GM12878 (cell line): ENCODE results near the gene SDCCAG8. TPM values are rescaled to one million over a fixed set of nuclear protein-coding genes. Genes with fewer than 3 reads are reported as not detected.

ENCODE experiments used
- ATAC-seq: fragments of 200-7000 bp; cut with Tn5 transposase; 3 replicates; pipeline ENCODE4 v1.9.1; 2020; ENCODE audit warnings: mild to moderate bottlenecking, moderate library complexity
- BruUV-seq: library from RNA; stranded (reverse); fragments of 400-500 nt; replicated peaks from 2 replicates; lab custom pipeline; 2021; lab: Mats Ljungman, UMichigan
- CTCF ChIA-PET: fragments of 300-600 bp; sonication (Branson Sonifier 250); formaldehyde crosslinking; extraction: SDS; loops from one replicate; lab custom pipeline; 2021; ENCODE audit warnings: inconsistent platforms; lab: Yijun Ruan, JAX
- POLR2A ChIA-PET: fragments of 350-600 bp; formaldehyde crosslinking; extraction: SDS; loops from one replicate; lab custom pipeline; 2021; ENCODE audit warnings: inconsistent platforms; lab: Charles Lee
- RAD21 ChIA-PET: fragments of 300-600 bp; sonication (Branson Sonifier 250); formaldehyde crosslinking; loops from one replicate; lab custom pipeline; 2023; ENCODE audit warnings: antibody characterized with exemption; ENCODE audit not compliant: unreplicated experiment; lab: Charles Lee
- SMC1A ChIA-PET: fragments of 300-600 bp; sonication (Branson Sonifier 250); formaldehyde crosslinking; loops from one replicate; lab custom pipeline; 2023; ENCODE audit not compliant: unreplicated experiment, uncharacterized antibody; lab: Charles Lee
- DNase-seq: peaks from one replicate; pipeline ENCODE4 v3.0.0-alpha.2; 2011; ENCODE audit warnings: low read depth, low spot score
- FAIRE-seq: peaks from 3 replicates; lab custom pipeline; 2011; peaks lifted over from hg19 to GRCh38; lab: Jason Lieb, UNC
- H2AFZ ChIP-seq: 2 replicates; pipeline ENCODE4 v1.6.0; 2011; ENCODE audit warnings: low read depth, low read length, control low read depth; ENCODE audit not compliant: control insufficient read depth
- H3K27ac ChIP-seq: 2 replicates; pipeline ENCODE4 v1.5.1; 2011; ENCODE audit warnings: control low read depth; ENCODE audit not compliant: control insufficient read depth, insufficient read depth
- H3K27me3 ChIP-seq, 2 experiments: replicated peaks in 1 of 2; 2 replicates each; pipeline versions ENCODE4 v1.6.0 to v1.6.1; 2011; ENCODE audit warnings: low read length in 1 of 2; ENCODE audit not compliant: control insufficient read depth in 2 of 2, insufficient read depth in 2 of 2
- H3K36me3 ChIP-seq, 2 experiments: 2 replicates each; pipeline ENCODE4 v1.5.1; 2011; ENCODE audit warnings: low read length in 1 of 2; ENCODE audit not compliant: control insufficient read depth in 2 of 2, insufficient read depth in 2 of 2
- H3K4me1 ChIP-seq: 2 replicates; pipeline ENCODE4 v1.6.1; 2011; ENCODE audit warnings: mild to moderate bottlenecking, low read length, moderate library complexity, mixed read lengths; ENCODE audit not compliant: control insufficient read depth, insufficient read depth
- H3K4me2 ChIP-seq: 2 replicates; pipeline ENCODE4 v1.6.0; 2011; ENCODE audit warnings: control low read depth; ENCODE audit not compliant: control insufficient read depth, insufficient read depth
- H3K4me3 ChIP-seq: fragments of 200-600 bp; sonication (generic); 2 replicates; pipeline ENCODE4 v1.5.1; 2016
- H3K79me2 ChIP-seq: 2 replicates; pipeline ENCODE4 v1.6.0; 2011; ENCODE audit warnings: low read length; ENCODE audit not compliant: control insufficient read depth, insufficient read depth
- H3K9ac ChIP-seq: 2 replicates; pipeline ENCODE4 v1.8.0; 2011; ENCODE audit warnings: low read length, control low read depth, mixed read lengths; ENCODE audit not compliant: control insufficient read depth, insufficient read depth
- H3K9me3 ChIP-seq: replicated peaks from 3 replicates; pipeline ENCODE4 v1.5.1; 2011; ENCODE audit warnings: mild to moderate bottlenecking, low read length; ENCODE audit not compliant: control insufficient read depth, insufficient read depth
- H4K20me1 ChIP-seq: 2 replicates; pipeline ENCODE4 v1.6.0; 2011; ENCODE audit not compliant: control insufficient read depth, insufficient read depth
- ATF2 ChIP-seq: IDR thresholded peaks from 2 replicates; pipeline ENCODE4 v1.6.1; 2012; ENCODE audit warnings: low read length, inconsistent platforms
- CBX5 ChIP-seq: sonication (generic); IDR thresholded peaks from 2 replicates; pipeline ENCODE4 v1.6.1; 2016; ENCODE audit warnings: low read depth, moderate library complexity, mild to moderate bottlenecking, inconsistent platforms
- CHD4 ChIP-seq: fragments of 200-600 bp; sonication (generic); IDR thresholded peaks from 2 replicates; pipeline ENCODE4 v1.6.1; 2016; ENCODE audit warnings: mild to moderate bottlenecking
- SMC3 ChIP-seq: IDR thresholded peaks from 2 replicates; pipeline ENCODE4 v1.6.1; 2011; ENCODE audit warnings: low read length, improper control_type of control experiment, borderline replicate concordance
- SP1 ChIP-seq: IDR thresholded peaks from one replicate; pipeline ENCODE4 v1.6.1; 2011; ENCODE audit warnings: low read depth, low read length
- TCF3 ChIP-seq: IDR thresholded peaks from 2 replicates; pipeline ENCODE4 v1.6.1; 2012; ENCODE audit warnings: low read depth, mild to moderate bottlenecking, low read length, borderline replicate concordance; ENCODE audit not compliant: insufficient read depth
- ZBTB4 ChIP-seq: fragments of 450-650 bp; formaldehyde crosslinking; IDR thresholded peaks from 2 replicates; pipeline ENCODE4 v1.4.0; 2022; ENCODE audit warnings: mild to moderate bottlenecking, moderate library complexity
- ZNF592 ChIP-seq: fragments of 450-650 bp; IDR thresholded peaks from 2 replicates; pipeline ENCODE4 v1.6.1; 2017; ENCODE audit warnings: mild to moderate bottlenecking, moderate library complexity
- WGBS: methylation state at CpG from one replicate; pipeline ENCODE4 v1.1.6; 2016; ENCODE audit warnings: low lambda C conversion rate; ENCODE audit not compliant: insufficient replicate concordance, insufficient coverage; ENCODE audit errors: missing lambda C conversion rate; 5-methylcytosine and 5-hydroxymethylcytosine counted together
- in situ Hi-C: fragments of 300-500 bp; cut with MboI; formaldehyde crosslinking; loops from 9 replicates; pipeline ENCODE4 v1.14.3; 2018; ENCODE audit warnings: mixed read lengths
- intact Hi-C: fragments of 100-400 bp; cut with micrococcal nuclease; formaldehyde crosslinking; loops from one replicate; pipeline ENCODE4 v1.14.2; 2022; ENCODE audit not compliant: unreplicated experiment
- polyA plus RNA-seq, 11 experiments: library from polyadenylated mRNA; depleted of rRNA in 4 of 11; unstranded in 6 of 11; stranded (reverse) in 5 of 11; fragments of >200 nt; fragmentation: Nextera tagmentation in 4 of 11; fragmentation: Illumina TruSeq in 1 of 11; extraction: Ambion mirVana in 4 of 11; extraction: Trizol in 1 of 11; gene quantifications; 1 replicate in 1 of 11; 2 replicates in 10 of 11; pipeline versions ENCODE4 v1.2.1 to v1.2.3, GENCODE V29; 2011 to 2016; ENCODE audit warnings: inconsistent platforms in 2 of 11, missing spikeins in 2 of 11, low read depth in 1 of 11
- total RNA-seq, 4 experiments: library from RNA; depleted of rRNA in 3 of 4; stranded (reverse); fragments of >200 nt in 3 of 4; fragmentation: Illumina TruSeq in 1 of 4; extraction: Trizol in 1 of 4; gene quantifications; 2 replicates each; pipeline versions ENCODE4 v1.2.1 to v1.2.3, GENCODE V29; 2013 to 2021
- TF ChIP-seq, protein P1 (sequence below): fragments of 450-650 bp; IDR thresholded peaks from 2 replicates; pipeline ENCODE4 v1.6.1; 2017; ENCODE audit warnings: antibody characterized with exemption, mild to moderate bottlenecking, moderate library complexity

SDCCAG8 gene
- total and polyA plus RNA-seq, 10 of the 15 experiments (the other 5 are each of a cell fraction or from before 2014, with no cell fraction given) = 15.0 to 25.6 (median 20.6) TPM

GRCh38 chr1:243435836-243436235 lies 180.0 kb downstream of the SDCCAG8 start:
- no peaks in the 10 kb centered on the region for H3K4me1 ChIP-seq
- H3K9me3 ChIP-seq = no peaks in the 10 kb centered on the region
- no peaks in the 10 kb centered on the region for H3K36me3 ChIP-seq
- no peaks in the 10 kb centered on the region for H4K20me1 ChIP-seq
- FAIRE-seq = no peak
- WGBS = 90% methylated on average over 3 of the region's 3 CpGs
- in situ Hi-C loops = no loop called here
- ATAC-seq = no peak
- DNase-seq = no peak
- no peak overlapping the region for H3K4me3 ChIP-seq
- CTCF ChIA-PET = no interaction called here
- RAD21 ChIA-PET = interaction anchor here (0.6 kb wide), 1 partner anchor 107 kb away, joined by 3 read pairs; no protein-coding TSS in a partner anchor
- no peaks in the 10 kb centered on the region for H3K27me3 ChIP-seq
- H3K4me2 ChIP-seq = no peak overlapping the region
- no peak overlapping the region for H3K27ac ChIP-seq
- no TSS peak for BruUV-seq
- no peak overlapping the region for H2AFZ ChIP-seq
- no peak overlapping the region for H3K9ac ChIP-seq
- SMC1A ChIA-PET = no interaction called here
- intact Hi-C loops = no loop called here
- POLR2A ChIA-PET = no interaction called here
- no peaks in the 10 kb centered on the region for H3K79me2 ChIP-seq
- no peak for TF ChIP-seq ZBTB4 (CRISPR knock-in tag)
- TF ChIP-seq SP1 = no peak
- no peak for TF ChIP-seq TCF3
- TF ChIP-seq ZNF592 = no peak
- no peak for TF ChIP-seq ATF2
- TF ChIP-seq, protein P1, sequence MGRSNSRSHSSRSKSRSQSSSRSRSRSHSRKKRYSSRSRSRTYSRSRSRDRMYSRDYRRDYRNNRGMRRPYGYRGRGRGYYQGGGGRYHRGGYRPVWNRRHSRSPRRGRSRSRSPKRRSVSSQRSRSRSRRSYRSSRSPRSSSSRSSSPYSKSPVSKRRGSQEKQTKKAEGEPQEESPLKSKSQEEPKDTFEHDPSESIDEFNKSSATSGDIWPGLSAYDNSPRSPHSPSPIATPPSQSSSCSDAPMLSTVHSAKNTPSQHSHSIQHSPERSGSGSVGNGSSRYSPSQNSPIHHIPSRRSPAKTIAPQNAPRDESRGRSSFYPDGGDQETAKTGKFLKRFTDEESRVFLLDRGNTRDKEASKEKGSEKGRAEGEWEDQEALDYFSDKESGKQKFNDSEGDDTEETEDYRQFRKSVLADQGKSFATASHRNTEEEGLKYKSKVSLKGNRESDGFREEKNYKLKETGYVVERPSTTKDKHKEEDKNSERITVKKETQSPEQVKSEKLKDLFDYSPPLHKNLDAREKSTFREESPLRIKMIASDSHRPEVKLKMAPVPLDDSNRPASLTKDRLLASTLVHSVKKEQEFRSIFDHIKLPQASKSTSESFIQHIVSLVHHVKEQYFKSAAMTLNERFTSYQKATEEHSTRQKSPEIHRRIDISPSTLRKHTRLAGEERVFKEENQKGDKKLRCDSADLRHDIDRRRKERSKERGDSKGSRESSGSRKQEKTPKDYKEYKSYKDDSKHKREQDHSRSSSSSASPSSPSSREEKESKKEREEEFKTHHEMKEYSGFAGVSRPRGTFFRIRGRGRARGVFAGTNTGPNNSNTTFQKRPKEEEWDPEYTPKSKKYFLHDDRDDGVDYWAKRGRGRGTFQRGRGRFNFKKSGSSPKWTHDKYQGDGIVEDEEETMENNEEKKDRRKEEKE = no peak
- TF ChIP-seq SMC3 = no peak
- no peak for TF ChIP-seq CBX5
- TF ChIP-seq CHD4 = no peak
